Stimulated activated CD8-positive, alpha-beta memory T cell treated with anti-CD3 and anti-CD28 coated beads, Interleukin-2, amount 100 ng/mL, for 1 hour (primary cell): Measurements from ENCODE around the gene TMEFF2.

Source experiments
- DNase-seq, 2 donors: peaks; one replicate each; pipeline ENCODE4 v3.0.0-alpha.2; 2020; ENCODE audit warnings: low read depth in 2 of 2

Gene TMEFF2, protein sequence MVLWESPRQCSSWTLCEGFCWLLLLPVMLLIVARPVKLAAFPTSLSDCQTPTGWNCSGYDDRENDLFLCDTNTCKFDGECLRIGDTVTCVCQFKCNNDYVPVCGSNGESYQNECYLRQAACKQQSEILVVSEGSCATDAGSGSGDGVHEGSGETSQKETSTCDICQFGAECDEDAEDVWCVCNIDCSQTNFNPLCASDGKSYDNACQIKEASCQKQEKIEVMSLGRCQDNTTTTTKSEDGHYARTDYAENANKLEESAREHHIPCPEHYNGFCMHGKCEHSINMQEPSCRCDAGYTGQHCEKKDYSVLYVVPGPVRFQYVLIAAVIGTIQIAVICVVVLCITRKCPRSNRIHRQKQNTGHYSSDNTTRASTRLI

DNA sequence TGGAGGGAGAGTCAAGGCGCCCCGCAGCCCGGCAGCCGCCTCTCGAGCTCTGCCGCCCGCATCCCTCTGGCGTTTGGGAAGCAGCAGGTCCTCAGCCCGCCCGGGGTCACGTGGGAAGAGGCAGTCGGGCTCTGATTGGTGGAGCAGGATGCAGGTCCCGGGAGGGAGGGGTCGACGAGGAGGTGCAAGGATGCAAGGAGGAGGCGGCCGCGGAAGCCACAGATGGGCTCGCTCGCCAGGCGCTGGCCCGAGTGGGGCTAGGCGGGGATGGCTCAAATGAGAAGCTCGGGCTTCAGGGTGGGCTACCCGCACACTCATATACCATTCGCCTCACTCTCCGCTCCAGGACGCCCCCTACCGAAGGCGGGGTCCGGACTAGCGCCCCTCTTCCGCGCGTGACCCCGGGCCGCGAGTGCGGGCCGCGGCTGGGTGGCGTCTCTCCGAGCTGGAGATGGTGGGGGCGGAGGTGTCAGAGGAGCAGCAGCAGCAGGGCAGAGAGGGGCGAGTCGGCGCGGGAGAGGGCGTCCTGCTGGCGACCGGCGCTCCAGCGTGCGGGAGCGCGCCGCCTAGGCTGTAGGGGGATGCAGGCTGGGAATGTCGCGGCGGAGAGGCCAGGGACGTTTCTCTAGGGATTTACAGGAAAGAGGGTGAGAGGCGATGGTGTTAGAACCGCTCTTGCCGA lies at the start of gene TMEFF2:
Gene TMEFF2 (minus strand): TSS at position 68 of the 682 bp plus-strand sequence. CDS start 409 bp downstream, outside the sequence.
- DNase-seq = no peak

DNA sequence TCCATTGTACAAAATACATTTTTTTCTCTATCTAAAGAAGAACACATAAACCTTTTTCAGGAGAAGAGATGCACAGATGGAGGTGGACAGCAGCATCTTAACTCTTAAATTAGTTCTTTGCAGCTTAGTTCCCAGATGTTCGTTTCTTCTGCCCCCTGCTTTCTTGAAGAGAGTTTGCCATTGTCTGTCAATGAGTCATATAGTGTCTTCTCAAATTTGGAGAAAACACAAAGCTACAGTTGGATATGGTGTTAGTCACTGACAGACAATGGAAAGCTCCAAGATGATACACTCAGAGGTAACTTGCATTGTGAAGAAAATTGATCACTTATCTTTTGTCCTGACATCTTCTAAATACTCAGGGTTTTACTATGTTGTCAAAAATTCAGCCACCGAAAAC lies 48.8 kb upstream of the TMEFF2 start:
- no peak for DNase-seq

- DNase-seq = no peak
These were observed 41.4 kb upstream of the TMEFF2 start for GRCh38 chr2:192236136-192236535.

DNA sequence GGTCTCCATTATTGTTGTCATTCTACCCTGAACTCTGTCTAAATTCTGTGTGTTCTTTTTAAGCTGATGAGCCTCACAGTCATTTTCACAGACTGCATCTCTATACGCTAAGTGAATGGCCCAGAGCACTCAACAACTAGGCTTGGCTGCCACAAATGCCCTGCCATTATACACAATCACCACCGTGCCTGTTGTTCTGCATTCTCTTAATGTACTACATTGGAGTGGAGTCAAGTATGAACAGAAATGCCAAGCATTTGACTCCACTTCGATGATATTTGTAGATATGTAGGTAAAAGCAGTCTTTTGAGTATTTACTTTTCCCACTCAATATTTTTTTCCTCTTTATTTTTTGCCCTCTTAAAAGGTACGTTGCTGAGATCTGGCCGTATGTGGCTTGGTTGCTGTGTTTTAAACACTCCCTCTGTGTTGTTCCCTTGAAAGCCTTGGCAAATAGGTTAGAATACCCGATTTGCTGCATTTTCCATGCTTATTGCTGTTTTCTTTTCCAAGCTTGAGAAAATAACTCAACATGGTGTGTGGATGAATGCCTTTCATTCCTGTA lies 36.2 kb upstream of the TMEFF2 start:
- no peak for DNase-seq

- DNase-seq = no peak
These were observed 34.0 kb upstream of the TMEFF2 start for GRCh38 chr2:192228685-192229084.

GRCh38 chr2:192218970-192219369 lies 24.2 kb upstream of the TMEFF2 start:
- no peak for DNase-seq

DNA sequence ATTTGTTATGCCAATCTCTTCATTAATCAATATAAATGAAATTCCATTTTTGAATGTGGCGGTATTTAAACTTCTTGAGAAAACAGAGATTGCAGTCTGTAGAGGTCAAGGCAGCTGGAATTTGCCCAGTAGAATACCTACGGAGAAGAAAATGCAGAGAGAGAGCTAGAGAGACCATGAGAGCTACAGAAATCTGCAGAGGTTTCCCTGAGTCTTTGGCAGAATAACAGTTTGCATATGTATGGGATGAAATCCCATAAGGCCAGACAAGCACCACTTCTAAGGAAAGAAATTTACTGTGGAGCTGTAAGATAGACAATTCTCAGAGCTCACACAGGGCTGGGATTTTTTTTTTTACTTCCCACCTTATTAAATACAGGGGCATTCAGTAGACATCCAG lies 23.6 kb upstream of the TMEFF2 start:
- no peak for DNase-seq

DNA sequence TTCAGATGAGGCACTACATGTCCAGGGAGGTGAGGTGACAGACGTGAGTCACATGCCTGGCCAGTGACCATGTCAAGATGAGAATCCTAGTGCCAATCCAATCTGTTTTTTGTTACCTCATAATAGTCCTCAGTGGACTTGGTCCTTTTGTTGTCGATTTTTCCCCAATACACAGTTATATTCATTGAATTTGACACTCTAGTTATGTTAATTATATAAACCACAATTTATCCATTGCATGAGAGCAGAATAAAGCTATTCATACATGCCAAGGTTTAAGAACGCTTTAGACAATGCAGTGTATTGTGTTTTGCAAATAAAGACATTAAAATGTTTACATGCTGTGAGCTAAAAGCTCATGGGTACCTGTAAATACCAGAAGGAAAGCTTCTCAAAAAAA lies 21.6 kb upstream of the TMEFF2 start:
- DNase-seq = no peak

- no peak for DNase-seq
These were observed 20.6 kb upstream of the TMEFF2 start for GRCh38 chr2:192215096-192215877.

GRCh38 chr2:192208848-192209247 lies 14.1 kb upstream of the TMEFF2 start:
- no peak for DNase-seq

DNA sequence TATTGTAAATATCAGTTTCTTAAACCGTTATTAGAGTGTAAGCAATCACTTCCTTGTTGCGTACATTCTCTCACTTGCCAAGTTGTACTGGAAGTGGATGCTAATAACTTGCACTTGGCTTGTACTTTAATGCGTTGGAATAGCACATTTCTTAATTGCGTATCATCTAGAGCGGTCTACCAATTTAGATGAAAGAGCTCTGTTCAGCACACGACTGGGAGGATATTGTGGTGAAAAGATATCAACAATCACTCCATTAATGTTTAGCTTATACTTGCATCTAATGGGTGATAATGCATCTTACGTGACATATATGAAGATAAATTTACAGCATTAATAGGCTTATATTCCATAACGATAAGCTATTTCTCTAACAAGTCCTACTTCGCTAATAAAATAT lies 11.7 kb upstream of the TMEFF2 start:
- DNase-seq = no peak

DNA sequence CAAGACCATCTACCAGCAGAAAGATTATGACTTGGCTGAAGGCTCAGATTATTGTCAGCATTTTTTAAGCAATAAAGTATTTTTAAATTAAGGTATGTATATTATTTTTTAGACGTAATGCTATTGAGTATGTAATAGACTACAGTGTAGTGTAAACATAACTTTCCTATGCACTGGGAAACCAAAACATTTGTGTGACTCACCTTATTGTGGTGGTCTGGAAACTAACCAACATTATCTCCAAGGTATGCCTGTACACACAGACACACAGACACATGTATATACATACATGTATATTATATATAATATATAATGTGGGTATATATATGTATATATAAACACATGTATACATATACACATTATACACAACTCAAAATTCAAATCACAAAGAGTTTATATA lies 9.1 kb upstream of the TMEFF2 start:
- no peak for DNase-seq

- DNase-seq = no peak
These were observed 7.6 kb upstream of the TMEFF2 start for GRCh38 chr2:192202373-192202772.

DNA sequence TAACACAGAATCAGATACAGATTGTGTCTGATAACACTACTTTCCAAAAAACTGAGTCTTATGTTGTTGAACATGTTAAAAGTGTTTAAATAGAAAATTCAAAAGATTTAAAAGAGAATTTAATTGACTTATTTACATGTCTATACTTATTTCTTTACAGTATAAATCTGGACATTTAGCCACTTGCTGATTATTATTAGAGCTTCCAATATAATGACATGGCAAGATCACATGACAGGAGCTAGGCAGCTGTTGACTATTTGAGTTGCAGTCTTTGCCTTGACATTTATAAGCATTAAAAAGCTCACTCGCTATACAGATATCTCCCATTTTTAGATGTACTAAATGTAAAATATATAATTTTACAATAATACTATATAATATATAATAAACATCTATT lies 6.4 kb upstream of the TMEFF2 start:
- no peak for DNase-seq

- no peak for DNase-seq
These were observed 2.6 kb upstream of the TMEFF2 start for GRCh38 chr2:192197357-192197756.

GRCh38 chr2:192196421-192197194 lies 1.9 kb upstream of the TMEFF2 start:
- no peak for DNase-seq

GRCh38 chr2:192195548-192196418 lies 1.1 kb upstream of the TMEFF2 start:
- no peak for DNase-seq

DNA sequence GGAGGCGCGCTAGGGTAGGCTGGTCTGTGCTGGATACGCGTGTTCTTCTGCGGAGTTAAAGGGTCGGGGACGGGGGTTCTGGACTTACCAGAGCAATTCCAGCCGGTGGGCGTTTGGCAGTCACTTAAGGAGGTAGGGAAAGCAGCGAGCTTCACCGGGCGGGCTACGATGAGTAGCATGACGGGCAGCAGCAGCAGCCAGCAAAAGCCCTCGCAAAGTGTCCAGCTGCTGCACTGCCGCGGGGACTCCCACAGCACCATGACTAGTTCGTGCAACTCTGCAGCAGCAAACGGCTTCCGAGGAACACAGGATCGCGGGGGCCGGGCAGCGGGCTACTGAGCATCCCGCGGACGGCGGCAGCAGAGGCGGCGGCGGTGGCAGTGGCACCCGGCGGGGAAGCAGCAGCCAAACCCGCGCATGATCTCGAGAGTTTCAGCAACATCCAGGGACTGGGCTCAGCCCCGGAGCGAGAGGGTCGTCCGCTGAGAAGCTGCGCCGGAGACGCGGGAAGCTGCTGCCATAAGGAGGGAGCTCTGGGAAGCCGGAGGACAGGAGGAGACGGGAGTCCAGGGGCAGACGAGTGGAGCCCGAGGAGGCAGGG lies 368 bp downstream of the TMEFF2 start:
- no peak for DNase-seq

DNA sequence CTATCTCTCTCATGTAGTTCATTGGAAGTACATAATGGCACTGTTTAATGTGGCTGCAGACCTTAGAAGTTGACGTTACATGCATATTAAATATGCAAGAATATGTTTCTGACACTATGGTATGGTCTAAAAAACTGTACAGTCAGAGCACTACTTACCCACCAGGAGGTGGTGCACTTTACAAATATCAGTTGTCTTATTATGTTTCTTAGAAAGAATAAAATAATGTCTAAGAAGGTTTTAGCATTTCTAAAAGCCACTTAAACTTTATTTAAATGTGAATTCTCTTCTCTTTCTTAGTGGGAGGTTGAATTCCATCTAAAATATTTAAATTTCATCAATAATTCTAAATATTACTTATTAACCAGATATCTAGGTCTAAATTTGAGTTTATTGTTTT lies 4.3 kb downstream of the TMEFF2 start:
- DNase-seq = no peak

- no peak for DNase-seq
These were observed 7.9 kb downstream of the TMEFF2 start for GRCh38 chr2:192186806-192187205.
